ENCODE measurements around the gene ARHGAP10. TPM values are rescaled to one million over a fixed set of nuclear protein-coding genes. Genes with fewer than 3 reads are reported as not detected.

Gene ARHGAP10
- total and polyA plus RNA-seq, 3 donors from 2014 or later: 17.4 to 108 (median 83.5) TPM

- Histone ChIP-seq H3K27ac (no peak overlapping the region), H3K27me3 (no peaks in the 10 kb centered on the region), H3K4me3 (no peak overlapping the region), H3K36me3 (ENCODE audit: low read depth, missing control alignments) (no peaks in the 10 kb centered on the region), H3K4me1 (peaks cover 6% of the 10 kb centered on the region), H3K9me3 (no peaks in the 10 kb centered on the region)
- DNase-seq: no peak
- TF ChIP-seq CTCF (IDR thresholded peaks at IDR 0.05): no peak
- TF ChIP-seq POLR2A (IDR thresholded peaks at IDR 0.05): no peak
- intact Hi-C loops (cut with DNase I; ENCODE audit: low total_unique reads): no loop called here
- WGBS, 2 donors: 73 to 86% methylated on average over 3 of the region's 3 CpGs
Observed at GRCh38 chr4:147965056-147965455, 233.2 kb downstream of the ARHGAP10 start.

- H3K27ac ChIP-seq: no peak overlapping the region
- intact Hi-C loops (cut with DNase I; ENCODE audit: low total_unique reads): no loop called here
- H3K4me1 ChIP-seq: peaks cover 6% of the 10 kb centered on the region
- DNase-seq: no peak
- H3K4me3 ChIP-seq: no peak overlapping the region
- TF ChIP-seq CTCF (IDR thresholded peaks at IDR 0.05): no peak
- no peak for TF ChIP-seq POLR2A (IDR thresholded peaks at IDR 0.05)
- WGBS, 2 donors: 96 to 100% methylated on average over 1 of the region's 1 CpG
- no peaks in the 10 kb centered on the region for H3K27me3 ChIP-seq
- H3K36me3 ChIP-seq (ENCODE audit: low read depth, missing control alignments): no peaks in the 10 kb centered on the region
- no peaks in the 10 kb centered on the region for H3K9me3 ChIP-seq
Observed at GRCh38 chr4:147965873-147966272, 234.0 kb downstream of the ARHGAP10 start.

- TF ChIP-seq CTCF (IDR thresholded peaks at IDR 0.05) (no peak), POLR2A (IDR thresholded peaks at IDR 0.05) (no peak)
- no peaks in the 10 kb centered on the region for H3K36me3 ChIP-seq (ENCODE audit: low read depth, missing control alignments)
- H3K27me3 ChIP-seq: no peaks in the 10 kb centered on the region
- peaks cover 6% of the 10 kb centered on the region for H3K4me1 ChIP-seq
- 79 to 84% methylated on average over 5 of the region's 5 CpGs for WGBS, 2 donors
- DNase-seq: no peak
- no peak overlapping the region for H3K4me3 ChIP-seq
- H3K27ac ChIP-seq: no peak overlapping the region
- intact Hi-C loops (cut with DNase I; ENCODE audit: low total_unique reads): no loop called here
- H3K9me3 ChIP-seq: no peaks in the 10 kb centered on the region
Observed at GRCh38 chr4:147968641-147969040, 236.8 kb downstream of the ARHGAP10 start.

GRCh38 chr4:147969573-147970385, 237.9 kb downstream of the ARHGAP10 start:
- intact Hi-C loops (cut with DNase I; ENCODE audit: low total_unique reads): no loop called here
- 41 to 63% methylated on average over 11 of the region's 11 CpGs for WGBS, 2 donors
- H3K4me1 ChIP-seq: peaks cover 6% of the 10 kb centered on the region
- H3K27ac ChIP-seq: no peak overlapping the region
- no peak overlapping the region for H3K4me3 ChIP-seq
- no peaks in the 10 kb centered on the region for H3K9me3 ChIP-seq
- peak; percentile 48 for DNase-seq
- H3K36me3 ChIP-seq (ENCODE audit: low read depth, missing control alignments): no peaks in the 10 kb centered on the region
- H3K27me3 ChIP-seq: no peaks in the 10 kb centered on the region
- TF ChIP-seq POLR2A (IDR thresholded peaks at IDR 0.05) (no peak), CTCF (IDR thresholded peaks at IDR 0.05) (no peak)

- Histone ChIP-seq H3K4me3 (no peak overlapping the region), H3K27me3 (no peaks in the 10 kb centered on the region), H3K36me3 (ENCODE audit: low read depth, missing control alignments) (no peaks in the 10 kb centered on the region), H3K4me1 (peaks cover 11% of the 10 kb centered on the region), H3K27ac (no peak overlapping the region), H3K9me3 (no peaks in the 10 kb centered on the region)
- 96% methylated on average over 4 of the region's 4 CpGs for WGBS, 2 donors
- intact Hi-C loops (cut with DNase I; ENCODE audit: low total_unique reads): no loop called here
- no peak for DNase-seq
- TF ChIP-seq POLR2A (IDR thresholded peaks at IDR 0.05): no peak
Observed at GRCh38 chr4:147971116-147971515, 239.2 kb downstream of the ARHGAP10 start.

Measured in testis (tissue), 3 donors.